NCI-H1092 (cell line): ENCODE data around the gene LNX1.
"Not testable (repeated sequence)": the region's sequence is repeated elsewhere in the genome, so short reads cannot be mapped to it uniquely, and the experiment has no call there.

Experiments
- DNase-seq: peaks from one replicate; lab custom pipeline; 2025; lab: John Stamatoyannopoulos, UW

LNX1 gene

DNA sequence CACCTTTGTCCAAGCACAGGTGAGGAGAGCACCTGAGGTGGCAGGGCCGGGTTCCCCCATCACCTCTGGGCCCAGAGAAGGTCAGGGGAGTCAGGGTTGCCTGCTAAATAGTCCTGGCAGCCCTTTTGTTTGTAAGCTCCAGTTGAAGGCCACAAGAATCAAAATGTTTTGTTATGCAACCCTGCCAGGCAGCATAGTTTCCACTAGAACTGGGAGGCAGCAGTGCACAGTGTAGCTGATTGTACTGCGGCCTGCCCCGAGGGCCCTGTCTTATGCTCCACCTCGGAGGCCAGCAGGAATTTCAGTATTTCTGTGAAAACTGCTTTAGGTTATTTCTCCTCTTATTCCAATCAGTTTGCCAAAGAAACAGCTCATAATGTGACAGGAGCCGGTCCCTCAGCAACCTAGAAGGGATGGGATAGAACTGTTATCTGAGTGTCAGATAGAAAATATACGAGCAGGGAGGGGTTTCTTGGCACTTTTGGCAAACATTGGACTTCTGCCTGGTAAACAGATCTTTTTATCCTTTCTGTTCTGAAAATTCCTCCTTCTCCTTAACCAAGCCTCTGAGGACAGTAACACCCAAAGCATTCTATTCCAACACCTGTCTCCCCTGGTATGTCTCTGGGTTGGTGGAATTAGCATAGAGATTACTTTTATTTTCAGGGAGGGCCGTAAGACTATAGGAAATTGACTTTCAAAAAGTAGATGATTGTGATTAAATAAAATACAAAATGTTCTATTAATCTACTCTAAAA, 93.6 kb downstream of the LNX1 start:
- DNase-seq: no peak

DNA sequence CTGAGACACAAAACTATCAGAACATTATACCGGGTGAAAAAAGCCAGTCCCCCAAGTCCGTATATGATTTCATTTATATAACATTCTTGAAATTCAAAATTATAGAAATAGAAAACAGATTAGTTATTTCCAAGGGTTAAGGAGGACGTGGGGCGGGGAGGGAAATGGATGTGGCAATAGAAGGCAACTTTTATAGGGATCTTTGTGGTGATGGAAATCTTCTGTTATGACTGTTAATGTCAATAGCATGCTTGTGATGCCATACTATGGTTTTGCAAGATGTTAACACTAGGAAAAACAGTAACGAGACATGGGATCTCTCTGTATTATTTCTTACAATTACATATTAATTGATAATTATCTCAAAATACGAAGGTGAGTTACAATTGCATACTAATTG, 96.4 kb downstream of the LNX1 start:
- DNase-seq: no peak

DNA sequence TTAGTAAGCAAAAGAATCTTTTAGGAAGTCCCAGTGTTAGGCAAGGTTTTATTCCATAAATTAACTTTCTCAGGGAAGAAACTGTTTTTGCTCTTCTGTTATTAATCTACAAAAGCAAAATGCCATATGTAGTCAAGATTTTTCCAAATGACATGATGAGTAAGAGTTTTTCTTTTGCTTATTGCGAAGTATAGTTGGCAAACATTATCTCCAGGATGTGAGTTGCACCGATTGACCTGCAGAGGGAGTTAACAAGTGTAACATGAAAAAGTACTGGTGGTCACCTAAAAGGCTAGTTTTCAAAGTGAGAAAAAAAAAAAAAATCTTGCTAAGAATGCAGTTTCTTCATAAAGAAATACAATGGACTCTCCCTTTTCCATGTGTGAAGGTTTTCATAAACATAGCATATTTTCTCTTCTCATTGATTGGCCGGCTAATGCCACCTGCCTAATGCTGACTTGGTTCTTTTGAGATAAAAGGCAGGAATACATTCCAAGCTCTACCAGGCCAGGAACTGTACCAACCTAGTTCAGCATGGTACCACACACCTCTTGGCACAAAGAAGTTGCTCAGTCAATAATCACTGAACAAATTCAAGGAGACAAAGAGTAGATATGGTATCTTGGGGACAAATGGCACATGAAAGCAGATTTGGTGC, 100.2 kb downstream of the LNX1 start:
- no peak for DNase-seq

DNA sequence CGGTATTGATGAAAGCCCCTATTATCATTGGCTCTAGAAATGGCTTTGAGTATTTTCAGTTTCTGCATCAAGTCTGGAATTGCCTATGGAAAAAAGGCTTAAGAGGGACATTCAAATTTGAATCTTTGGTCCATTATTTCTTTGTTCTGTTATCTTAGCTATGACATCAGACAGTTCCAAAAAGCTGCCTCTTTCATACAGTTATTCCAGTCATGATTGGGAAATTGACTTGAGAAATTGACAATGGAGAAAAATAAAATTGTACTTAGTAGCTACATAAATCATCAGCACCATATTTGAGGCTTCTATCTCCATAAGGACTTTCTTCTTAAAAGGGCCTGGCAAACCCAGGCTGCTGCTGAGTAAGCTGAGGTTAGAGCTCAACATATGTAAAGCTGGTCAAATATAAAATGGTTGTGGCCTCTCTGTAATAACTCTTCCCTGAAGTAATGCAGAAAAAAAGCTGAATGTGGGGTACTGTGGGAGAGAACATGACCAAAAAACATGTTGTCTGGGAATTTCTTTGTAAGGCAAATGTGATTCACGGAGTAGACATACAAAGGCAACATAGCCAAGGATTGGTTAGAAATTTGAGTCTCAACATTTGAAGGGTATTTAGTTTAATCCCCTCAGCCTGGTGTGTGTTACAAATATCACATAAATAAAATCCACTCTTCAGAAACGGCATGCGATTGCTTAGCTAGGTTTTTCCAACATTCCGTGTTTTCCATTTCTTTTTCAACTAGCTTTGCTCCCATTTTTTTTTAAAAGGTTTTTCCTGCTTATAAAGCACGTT, 100.9 kb downstream of the LNX1 start:
- DNase-seq: no peak

DNA sequence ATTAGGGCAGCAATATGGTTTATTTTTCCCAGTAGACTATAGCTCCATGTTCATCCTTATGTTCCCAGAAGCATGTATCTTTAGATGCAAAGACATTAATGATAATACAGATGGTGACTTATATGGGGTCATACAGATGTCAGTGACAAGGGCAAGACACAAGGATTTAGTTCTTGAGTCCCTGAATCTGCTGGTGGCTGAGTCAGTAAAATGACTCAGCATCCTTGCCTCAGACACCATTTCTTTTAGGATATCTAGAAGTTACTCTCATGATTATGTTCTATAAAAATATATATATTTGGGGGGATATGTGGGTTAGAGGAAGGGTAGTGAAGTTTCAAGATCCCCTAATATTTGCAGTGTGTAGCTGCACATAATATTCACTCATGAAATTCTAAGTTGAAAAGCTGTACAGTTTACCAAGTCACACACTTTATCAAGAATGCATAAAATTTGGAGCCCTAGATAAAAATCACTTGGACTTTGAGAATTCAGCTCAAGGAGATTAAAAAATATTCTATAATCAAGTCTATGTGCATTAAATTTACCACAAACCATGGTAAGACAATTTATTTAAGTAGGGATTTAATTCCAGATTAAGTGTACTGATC, 101.9 kb downstream of the LNX1 start:
- no peak for DNase-seq

DNA sequence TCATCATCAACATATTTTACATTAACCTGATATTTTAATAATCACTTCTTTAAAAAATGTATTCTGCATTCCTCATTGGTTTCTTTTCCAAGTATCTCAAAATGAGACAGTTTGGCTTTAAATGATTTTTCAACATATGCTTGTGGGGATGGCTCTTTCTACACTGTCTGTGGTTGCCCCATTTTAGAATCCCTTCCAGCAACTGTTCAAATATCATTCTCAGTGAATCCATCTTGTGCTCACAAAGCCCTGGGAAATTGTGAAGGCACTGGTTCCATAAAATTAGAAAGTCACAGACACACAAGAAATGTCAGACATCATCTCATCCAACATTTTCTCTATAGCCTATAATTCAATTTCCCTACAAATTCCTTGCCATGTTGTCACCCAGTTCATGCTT, 103.5 kb downstream of the LNX1 start:
- DNase-seq: no peak

DNA sequence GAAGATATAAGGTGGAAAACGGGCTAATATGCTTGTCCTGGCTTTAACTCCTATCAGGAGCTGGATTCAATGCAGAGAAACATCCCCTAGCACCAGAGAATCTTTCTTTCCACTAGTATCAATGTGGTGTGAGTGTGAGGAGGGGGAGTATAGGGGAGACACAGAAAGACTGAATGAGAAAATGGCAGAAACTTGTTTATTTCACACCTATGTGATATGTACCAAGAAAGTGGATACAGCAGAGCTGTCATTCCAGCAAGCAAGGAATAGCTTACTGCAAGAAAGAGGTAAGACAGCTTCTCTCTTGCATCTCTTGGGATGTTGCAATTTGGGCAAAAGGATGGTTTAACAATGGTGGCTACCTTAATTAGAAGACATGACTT, 105.6 kb downstream of the LNX1 start:
- DNase-seq: no peak

DNA sequence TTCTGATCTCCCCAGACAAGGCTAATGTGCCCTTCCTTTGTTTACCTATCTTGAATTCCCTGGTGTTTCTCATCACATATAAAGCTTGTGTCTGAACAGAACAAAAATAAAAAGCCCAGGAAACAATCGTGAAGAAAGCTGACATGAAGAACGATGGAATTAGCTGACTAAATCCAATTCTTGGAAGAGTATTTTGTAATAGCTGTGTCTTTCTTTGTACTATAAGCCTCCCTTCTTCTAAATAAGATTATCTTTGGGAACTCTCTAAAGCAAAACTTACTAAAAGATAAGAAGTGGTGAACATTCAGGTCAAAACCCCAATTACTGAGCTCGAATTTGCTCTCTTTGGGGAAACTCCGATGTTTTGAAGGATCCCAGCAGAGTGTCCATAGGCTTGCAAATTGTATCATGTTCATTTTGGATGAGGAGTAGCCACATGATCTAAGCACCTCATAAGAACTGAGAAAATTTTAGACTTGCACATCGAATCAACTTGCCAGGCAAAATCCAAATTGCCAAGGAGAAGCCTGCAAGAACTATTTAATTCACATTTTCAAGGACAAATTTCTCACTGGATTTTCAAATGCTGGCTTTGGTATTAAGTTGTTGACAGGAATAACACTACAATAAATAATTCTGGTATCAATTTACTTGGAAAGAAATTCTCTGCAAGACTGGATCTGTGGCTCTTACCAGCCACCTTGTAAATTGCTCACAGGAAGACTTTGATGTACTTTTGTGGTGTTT, 106.2 kb downstream of the LNX1 start:
- DNase-seq: no peak

DNA sequence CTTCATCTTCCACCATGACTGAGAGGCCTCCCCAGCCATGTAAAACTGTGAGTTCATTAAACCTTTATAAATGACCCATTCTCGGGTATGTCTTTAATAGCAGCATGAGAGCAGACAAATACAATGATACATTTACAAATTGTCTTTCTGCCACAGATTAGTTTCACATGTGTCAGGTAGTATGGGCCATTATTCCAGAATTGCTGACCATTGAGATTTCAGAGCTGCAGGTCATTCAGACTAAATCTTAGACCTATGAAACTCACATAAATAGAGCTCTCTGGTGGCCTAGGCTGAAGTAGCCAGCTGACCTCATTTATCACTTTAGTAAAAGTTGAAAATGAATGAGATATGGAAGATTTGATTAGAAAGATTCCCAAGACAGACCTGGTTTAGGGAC, 108.0 kb downstream of the LNX1 start:
- no peak for DNase-seq

DNA sequence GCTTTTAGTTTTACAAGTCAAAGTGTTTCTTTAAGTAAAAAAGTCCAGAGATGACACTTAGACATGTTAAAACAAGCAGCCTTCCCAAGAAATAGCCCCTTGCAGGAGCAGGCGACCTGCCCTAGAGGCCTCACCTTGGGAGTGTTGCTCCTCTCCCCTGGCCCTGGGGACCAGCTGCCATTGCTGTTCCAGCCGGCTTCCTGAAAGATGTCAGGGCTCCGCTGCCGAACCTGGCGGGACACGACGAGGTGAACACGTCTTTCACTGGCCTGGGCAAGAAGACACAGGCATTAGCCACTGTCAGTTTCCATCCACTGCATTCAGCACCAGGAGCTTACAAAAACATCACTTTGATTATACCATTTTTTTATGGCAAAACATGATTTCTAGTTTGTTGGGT, 109.7 kb downstream of the LNX1 start:
- no peak for DNase-seq

DNA sequence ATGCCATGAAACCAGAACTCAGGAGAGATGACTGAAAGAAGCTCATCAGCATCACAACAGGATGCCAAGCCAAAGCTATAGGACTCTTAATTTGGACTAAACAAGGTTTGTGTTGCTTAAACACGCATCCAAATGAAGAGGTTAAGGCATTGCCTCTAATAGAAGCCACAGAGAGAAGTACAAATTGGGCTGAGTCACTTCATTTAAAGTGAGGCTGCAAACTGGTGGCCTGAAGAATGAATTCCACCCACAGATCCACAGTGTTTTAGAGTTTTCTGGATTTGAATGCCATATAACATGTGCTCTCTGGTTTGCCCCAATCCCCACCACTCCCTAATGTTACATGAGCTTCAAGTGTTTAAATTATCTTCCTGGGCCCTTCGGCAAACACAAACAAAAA, 110.4 kb downstream of the LNX1 start:
- no peak for DNase-seq

DNA sequence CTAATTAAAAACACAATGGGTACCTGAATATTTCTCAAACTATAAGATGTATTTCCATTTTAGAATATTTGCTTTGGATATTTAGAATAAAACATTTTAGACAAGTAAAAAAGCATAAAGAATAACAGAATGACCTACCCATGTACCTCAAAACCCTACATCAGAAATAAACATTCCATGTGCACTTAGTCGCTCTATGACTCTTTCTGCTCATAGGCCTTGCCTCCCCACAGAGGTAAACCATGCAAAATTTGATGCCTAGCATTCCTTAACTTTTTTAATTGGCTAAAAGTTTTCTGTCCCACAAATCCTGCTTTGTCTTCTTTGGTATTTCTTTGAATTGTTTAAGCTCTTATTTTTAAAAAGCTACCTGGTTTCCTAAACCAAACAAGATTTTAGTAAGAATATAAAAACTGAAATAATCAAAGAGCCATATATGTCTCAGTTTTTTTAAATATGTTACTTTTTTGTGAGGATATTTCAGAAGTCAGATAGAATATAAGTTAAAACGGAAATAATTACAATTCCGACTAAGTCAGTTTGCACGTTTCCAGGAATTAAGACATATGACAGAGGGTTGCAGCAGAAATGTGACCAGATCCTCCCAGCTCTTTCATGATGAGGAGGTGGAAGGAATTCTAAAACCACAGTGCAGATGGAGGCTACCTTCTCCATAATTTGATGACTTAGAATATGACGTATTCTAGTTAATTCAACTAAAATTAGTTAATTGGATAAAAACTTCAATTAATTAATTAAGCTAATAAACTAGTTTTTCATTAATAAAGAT, 111.4 kb downstream of the LNX1 start:
- no peak for DNase-seq

DNA sequence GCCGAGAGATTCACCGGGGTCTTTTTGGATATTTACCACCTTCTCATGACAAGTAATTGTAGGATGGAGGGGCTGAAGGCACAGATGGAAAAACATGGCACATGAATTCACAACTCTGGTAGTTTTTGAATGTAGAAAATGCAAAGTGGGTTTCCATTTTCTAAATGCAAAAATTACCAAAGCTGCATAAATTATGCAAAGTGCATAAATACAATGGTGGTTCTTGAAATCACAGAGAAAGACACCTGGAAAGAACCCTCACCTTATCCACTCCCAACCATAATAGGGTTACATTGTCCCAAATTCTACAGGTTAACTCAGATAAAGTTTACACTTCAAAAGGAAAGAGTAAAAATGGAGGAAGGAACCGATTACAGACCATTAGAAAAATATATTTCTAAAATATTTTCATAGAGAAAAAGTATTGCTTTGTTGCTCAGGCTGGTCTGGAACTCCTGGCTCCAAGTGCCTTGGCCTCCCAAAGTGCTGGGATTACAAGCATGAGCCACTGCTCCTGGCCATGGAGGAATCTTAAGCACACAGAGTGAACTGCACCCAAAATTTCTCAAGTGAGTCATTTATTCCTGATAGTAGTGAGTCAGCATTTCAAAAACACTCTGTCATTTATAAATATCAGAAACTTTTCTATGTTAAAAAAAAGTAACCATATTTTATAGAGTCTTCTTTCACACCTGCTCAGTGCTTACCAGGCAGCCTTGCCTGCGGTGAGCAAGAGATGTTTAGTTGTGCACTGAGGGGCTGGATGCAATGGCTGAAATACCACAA, 112.4 kb downstream of the LNX1 start:
- no peak for DNase-seq

DNA sequence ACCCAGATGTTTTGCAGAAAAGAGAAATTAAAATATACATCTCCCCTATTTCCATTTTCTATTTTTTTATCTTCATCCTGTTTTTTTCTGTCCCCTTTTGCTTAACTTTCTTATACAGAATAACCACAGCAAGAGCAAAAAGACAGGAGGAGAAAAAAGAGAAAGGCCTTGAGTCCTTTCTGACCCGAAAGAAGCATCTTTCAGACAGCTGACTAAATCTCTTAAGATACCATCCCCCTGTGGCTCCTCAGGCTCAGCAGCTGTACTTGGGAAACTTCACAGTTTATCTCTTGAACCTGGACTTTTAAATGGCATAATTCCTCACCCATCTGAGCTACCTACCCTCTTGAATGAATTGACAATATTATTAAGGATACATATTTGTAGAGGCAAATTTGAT, 113.7 kb downstream of the LNX1 start:
- DNase-seq: no peak

DNA sequence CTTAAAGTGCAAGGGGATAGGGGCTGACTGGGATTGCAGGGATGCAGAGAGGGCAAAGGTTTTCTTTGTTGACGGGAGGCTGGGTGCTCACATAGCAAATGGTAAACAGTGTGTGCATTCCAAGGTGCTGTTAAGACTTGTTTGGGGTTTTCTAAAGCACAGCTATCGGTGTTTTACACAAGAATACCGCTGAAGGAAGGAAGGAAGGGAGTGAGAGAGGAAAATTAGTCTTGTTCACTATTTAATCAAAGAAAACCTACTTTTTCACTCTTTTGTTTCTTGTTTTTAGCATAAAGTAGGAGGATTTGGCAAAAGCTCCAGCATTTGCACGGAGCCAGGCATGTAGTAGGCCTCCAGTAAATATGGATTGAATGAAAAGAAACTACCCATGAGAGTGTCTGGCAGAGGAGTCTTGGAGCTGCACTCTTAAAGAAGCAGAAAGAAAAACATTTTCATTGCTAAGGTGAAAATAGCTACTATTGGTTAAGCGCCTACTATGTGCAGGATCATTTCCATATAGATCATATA, 114.2 kb downstream of the LNX1 start:
- DNase-seq: no peak

DNA sequence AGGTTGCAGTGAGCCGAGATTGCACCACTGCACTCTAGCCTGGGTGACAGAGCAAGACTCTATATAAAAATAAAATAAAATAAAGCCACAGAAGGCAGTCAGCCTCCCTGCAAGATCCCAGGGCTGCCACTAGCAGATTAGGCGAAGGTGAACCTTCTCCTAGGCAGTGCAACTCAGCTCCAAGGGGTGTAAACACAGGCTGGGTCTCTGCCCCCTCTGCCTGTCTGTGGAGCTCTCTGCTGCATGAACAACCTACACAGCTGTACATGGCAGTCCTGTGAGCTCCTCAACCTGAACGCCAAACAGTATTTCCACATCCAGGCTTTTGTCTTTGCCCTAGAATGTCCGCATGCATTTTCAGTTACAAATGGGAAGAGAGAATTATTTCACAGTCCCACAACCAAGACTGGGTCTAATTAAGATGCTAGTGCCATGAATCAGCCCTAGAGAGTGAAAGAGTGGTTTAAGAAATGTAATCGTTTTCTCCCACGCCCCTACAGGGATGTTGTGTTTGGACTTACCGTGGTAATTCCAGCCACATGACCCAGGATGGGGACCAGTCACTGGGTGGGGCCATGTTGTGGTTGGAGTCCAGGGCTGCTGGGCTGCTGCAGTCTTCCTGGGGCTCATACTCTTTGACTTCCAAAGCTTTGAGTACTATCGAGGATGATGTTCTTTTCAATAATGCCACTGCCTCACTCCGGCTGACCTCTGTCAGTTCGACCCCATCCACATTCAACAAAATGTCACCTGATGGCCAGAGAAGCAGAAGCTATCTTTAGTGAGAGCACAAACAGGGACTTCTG, 114.9 kb downstream of the LNX1 start:
- DNase-seq: no peak

DNA sequence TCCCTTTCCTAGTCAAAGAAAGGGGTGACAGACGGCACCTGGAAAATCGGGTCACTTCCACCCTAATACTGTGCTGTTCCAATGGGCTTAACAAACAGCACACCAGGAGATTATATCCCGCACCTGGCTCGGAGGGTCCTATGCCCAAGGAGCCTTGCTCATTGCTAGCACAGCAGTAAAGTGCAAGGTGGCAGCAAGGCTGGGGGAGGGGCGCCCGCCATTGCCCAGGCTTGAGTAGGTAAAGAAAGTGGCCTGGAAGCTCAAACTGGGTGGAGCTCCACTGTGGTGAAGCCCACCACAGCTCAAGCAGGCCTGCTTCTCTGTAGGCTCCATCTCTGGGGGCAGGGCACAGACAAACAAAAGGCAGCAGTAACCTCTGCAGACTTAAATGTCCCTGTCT, 124.7 kb downstream of the LNX1 start:
- DNase-seq: not testable (repeated sequence)

DNA sequence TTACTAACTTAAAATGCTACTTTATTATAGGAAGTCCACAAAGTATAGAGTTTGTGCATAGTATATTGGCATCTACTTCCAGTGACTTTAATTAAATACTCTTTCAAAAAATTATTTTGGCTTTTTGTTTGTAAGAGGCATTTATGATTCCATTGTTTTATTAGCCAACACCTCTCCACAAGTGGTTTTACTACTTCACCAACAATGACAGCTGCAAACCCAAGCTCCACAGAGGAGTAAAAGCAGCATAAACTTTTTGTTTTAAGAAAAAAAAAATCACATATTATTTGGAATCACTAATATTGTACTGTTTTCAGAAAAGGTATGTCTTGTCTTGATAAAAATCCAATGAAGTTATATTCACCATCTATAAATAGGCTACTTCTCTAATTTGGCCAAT, 125.4 kb downstream of the LNX1 start:
- no peak for DNase-seq

DNA sequence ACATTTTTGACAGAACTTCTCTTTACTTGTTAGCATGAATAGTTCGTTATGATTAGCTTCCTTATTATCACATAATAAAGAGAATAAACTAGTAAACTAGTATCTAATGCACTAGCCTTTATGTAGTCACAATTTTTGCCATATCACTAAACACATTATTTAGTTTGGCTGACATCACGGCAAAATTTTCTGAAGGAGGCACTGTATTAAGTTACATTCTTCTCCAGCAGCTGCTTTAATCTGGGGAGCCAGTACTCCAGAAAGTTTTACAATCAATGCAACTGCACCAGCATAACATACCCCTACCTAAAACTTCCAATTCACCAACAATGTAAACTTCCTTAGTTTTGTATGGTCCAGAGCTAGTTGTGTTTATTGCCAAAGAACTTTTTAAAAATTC, 126.0 kb downstream of the LNX1 start:
- no peak for DNase-seq
